ENCODE results near the gene FARP1. TPM values are rescaled to one million over a fixed set of nuclear protein-coding genes. Genes with fewer than 3 reads are reported as not detected.

The FARP1 gene
- total RNA-seq, 1 experiment from 2014 or later = not detected

DNA sequence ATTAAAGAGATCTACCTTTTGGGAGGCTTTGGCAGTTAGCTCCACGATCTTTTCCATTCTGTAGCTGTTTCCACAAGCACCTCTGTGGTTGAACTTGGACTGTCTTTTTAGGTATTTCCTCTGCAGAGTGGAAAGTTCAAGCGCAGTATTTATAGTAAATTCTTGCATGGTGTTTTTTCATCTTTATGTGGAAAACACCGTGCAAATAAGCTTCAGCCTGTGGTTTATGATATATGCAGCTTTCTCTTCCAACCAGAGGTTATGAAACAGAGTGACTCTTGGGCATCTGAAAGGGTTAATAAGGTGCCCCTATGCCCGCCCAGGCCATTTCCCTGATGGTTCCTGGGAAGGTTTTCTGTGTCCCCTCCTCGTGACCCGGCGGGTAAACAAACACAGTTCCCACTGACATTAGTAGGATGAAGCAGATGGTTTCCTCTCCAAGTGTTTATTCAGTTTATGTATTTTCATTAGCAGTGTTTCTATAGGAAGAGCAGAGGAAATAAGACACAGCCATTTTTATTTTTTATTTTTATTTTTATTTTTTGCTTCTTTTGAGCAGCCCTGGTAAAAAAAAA is 73.9 kb downstream of the FARP1 start:
- Histone ChIP-seq H3K4me1 (ENCODE audit: low read length) (no peaks in the 10 kb centered on the region), H3K4me3 (ENCODE audit: low read length) (no peak overlapping the region), H3K4me2 (ENCODE audit: low read depth, low read length, poor library complexity, severe bottlenecking) (no peak overlapping the region), H2AFZ (ENCODE audit: low read length) (no peak overlapping the region), H3K9me3 (ENCODE audit: low read length) (no peaks in the 10 kb centered on the region), H3K79me2 (ENCODE audit: low read length) (no peaks in the 10 kb centered on the region), H3K27me3 (ENCODE audit: low read length) (no peaks in the 10 kb centered on the region), H3K36me3 (ENCODE audit: insufficient read depth, low read length) (no peaks in the 10 kb centered on the region), H3K9me2 (replicated peaks; ENCODE audit: insufficient read depth, low read length) (no peaks in the 10 kb centered on the region), H4K20me1 (ENCODE audit: insufficient read depth, low read depth, low read length) (no peaks in the 10 kb centered on the region), H3K27ac (ENCODE audit: low read length) (no peak overlapping the region), H3K9ac (ENCODE audit: low read length) (no peak overlapping the region)
- DNase-seq = no peak

DNA sequence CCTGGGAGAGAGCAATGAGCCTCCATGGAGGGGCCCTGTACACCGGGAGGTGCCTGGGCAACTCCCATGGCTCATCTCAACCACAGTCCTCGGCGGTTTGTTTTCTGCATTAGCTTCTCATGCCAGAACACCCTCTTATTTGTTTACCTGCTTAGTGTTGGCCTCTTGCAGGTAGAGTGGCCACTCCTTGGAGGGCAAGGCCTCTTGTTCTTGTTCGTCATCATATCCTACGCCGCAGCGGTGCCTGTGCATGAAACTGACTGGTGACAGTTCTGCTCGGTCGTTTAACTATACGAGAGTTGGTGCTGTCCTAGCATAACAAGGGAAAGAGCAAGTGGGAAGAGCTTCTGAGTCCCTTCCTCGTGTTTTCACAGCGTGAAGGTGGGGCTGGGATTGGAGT is 74.7 kb downstream of the FARP1 start:
- Histone ChIP-seq H2AFZ (ENCODE audit: low read length) (no peak overlapping the region), H3K79me2 (ENCODE audit: low read length) (no peaks in the 10 kb centered on the region), H3K27me3 (ENCODE audit: low read length) (no peaks in the 10 kb centered on the region), H3K9ac (ENCODE audit: low read length) (no peak overlapping the region), H3K9me2 (replicated peaks; ENCODE audit: insufficient read depth, low read length) (no peaks in the 10 kb centered on the region), H4K20me1 (ENCODE audit: insufficient read depth, low read depth, low read length) (no peaks in the 10 kb centered on the region), H3K9me3 (ENCODE audit: low read length) (no peaks in the 10 kb centered on the region), H3K36me3 (ENCODE audit: insufficient read depth, low read length) (no peaks in the 10 kb centered on the region), H3K4me3 (ENCODE audit: low read length) (no peak overlapping the region), H3K4me2 (ENCODE audit: low read depth, low read length, poor library complexity, severe bottlenecking) (no peak overlapping the region), H3K4me1 (ENCODE audit: low read length) (no peaks in the 10 kb centered on the region), H3K27ac (ENCODE audit: low read length) (no peak overlapping the region)
- DNase-seq = no peak

DNA sequence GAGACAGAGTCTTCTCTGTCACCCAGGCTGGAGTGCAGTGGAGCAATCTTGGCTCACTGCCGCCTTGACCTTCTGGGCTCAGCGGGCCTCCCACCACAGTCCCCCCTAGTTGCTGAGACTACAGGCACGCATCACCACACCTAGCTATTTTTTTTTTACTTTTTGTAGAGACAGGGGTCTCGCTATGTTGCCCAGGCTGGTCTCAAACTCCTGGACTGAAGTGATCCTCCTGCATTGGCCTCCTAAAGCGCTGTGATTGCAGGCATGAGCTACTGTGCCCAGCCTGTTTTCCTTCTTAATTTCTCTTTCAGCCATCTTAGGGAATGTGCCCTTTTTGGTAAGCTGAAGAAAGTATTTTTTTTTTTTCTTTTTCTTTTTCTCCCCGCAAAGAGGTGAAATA is 76.8 kb downstream of the FARP1 start:
- no peaks in the 10 kb centered on the region for H4K20me1 ChIP-seq (ENCODE audit: insufficient read depth, low read depth, low read length)
- no peaks in the 10 kb centered on the region for H3K9me3 ChIP-seq (ENCODE audit: low read length)
- H3K27ac ChIP-seq (ENCODE audit: low read length) = no peak overlapping the region
- H3K9ac ChIP-seq (ENCODE audit: low read length) = no peak overlapping the region
- no peaks in the 10 kb centered on the region for H3K27me3 ChIP-seq (ENCODE audit: low read length)
- DNase-seq = no peak
- no peak overlapping the region for H3K4me3 ChIP-seq (ENCODE audit: low read length)
- no peak overlapping the region for H3K4me2 ChIP-seq (ENCODE audit: low read depth, low read length, poor library complexity, severe bottlenecking)
- no peak overlapping the region for H2AFZ ChIP-seq (ENCODE audit: low read length)
- no peaks in the 10 kb centered on the region for H3K4me1 ChIP-seq (ENCODE audit: low read length)
- no peaks in the 10 kb centered on the region for H3K36me3 ChIP-seq (ENCODE audit: insufficient read depth, low read length)
- H3K79me2 ChIP-seq (ENCODE audit: low read length) = no peaks in the 10 kb centered on the region
- H3K9me2 ChIP-seq (replicated peaks; ENCODE audit: insufficient read depth, low read length) = no peaks in the 10 kb centered on the region

DNA sequence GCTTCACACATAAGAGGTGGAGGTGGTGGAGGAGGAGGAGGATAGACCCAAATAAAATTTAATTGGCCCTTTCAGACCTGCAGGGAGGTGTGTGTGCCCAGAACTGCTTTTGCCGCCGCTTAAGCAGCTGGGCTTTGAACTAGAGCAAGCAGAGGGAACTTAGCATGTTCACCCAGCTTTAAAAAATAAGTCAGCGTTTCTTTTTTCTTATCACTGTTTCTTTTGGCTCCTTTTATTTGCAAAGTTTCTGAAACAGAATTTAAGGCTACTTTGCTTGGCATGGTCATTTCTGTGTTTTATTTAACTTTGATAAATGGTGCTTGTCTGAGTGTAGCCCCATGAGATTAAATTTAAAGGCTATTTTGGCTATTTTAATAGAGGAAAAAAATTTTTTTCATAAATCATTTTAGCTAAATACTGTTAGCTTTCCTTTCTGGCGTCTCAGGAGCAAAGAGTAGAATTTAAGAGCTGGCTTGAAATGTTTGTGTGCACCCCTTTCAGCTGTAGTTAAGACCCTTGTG is 77.4 kb downstream of the FARP1 start:
- Histone ChIP-seq H3K9me2 (replicated peaks; ENCODE audit: insufficient read depth, low read length) (no peaks in the 10 kb centered on the region), H3K79me2 (ENCODE audit: low read length) (no peaks in the 10 kb centered on the region), H3K36me3 (ENCODE audit: insufficient read depth, low read length) (no peaks in the 10 kb centered on the region), H4K20me1 (ENCODE audit: insufficient read depth, low read depth, low read length) (no peaks in the 10 kb centered on the region), H3K4me3 (ENCODE audit: low read length) (no peak overlapping the region), H2AFZ (ENCODE audit: low read length) (no peak overlapping the region), H3K9ac (ENCODE audit: low read length) (no peak overlapping the region), H3K9me3 (ENCODE audit: low read length) (no peaks in the 10 kb centered on the region), H3K4me1 (ENCODE audit: low read length) (no peaks in the 10 kb centered on the region), H3K4me2 (ENCODE audit: low read depth, low read length, poor library complexity, severe bottlenecking) (no peak overlapping the region), H3K27me3 (ENCODE audit: low read length) (no peaks in the 10 kb centered on the region), H3K27ac (ENCODE audit: low read length) (no peak overlapping the region)
- no peak for DNase-seq

DNA sequence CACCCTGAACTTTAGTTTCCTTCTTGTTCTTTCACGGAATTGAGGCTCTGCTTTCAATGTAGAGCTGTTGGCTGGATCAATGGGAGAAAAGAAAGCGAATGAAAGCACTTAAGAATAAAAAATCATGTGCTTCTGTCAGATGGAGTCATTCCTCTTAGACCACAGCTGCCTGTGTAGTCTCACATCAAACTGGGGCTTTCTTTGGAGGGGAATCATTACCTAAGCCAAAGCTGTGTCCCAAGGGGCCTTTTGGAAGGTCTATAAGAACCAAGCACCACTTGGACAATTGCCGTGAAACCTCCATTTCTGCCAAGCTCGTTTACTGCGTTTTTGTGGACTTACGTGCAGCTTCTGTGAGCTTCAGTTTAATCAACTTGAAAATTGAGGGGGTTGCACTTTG is 78.3 kb downstream of the FARP1 start:
- Histone ChIP-seq H3K27ac (ENCODE audit: low read length) (no peak overlapping the region), H2AFZ (ENCODE audit: low read length) (no peak overlapping the region), H3K4me2 (ENCODE audit: low read depth, low read length, poor library complexity, severe bottlenecking) (no peak overlapping the region), H3K27me3 (ENCODE audit: low read length) (no peaks in the 10 kb centered on the region), H3K36me3 (ENCODE audit: insufficient read depth, low read length) (no peaks in the 10 kb centered on the region), H3K4me1 (ENCODE audit: low read length) (no peaks in the 10 kb centered on the region), H4K20me1 (ENCODE audit: insufficient read depth, low read depth, low read length) (no peaks in the 10 kb centered on the region), H3K79me2 (ENCODE audit: low read length) (no peaks in the 10 kb centered on the region), H3K9me2 (replicated peaks; ENCODE audit: insufficient read depth, low read length) (no peaks in the 10 kb centered on the region), H3K9ac (ENCODE audit: low read length) (no peak overlapping the region), H3K9me3 (ENCODE audit: low read length) (no peaks in the 10 kb centered on the region), H3K4me3 (ENCODE audit: low read length) (no peak overlapping the region)
- DNase-seq = no peak

DNA sequence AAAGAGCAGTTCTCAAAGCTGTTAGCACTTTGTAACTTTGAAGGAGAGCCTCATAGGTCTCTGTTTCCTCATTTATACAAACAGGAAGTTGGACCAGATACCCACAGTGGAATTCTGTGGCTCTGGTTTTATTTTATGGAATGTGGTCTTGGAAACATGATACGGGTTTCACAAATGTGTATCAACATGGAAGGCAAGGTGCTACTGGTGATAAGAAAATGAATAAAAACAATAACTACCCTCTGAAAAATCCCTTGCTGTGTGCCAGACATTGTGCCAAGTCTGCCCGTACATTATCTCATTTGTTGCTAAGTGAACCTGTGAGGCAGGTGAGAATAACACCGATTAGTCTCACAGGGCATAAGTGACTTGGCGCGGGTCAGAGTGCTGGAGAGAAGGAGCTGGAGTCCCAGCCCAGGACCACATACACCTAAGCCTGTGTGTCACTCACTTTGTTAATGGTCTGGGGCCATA is 79.2 kb downstream of the FARP1 start:
- no peak for DNase-seq
- H3K4me1 ChIP-seq (ENCODE audit: low read length) = no peaks in the 10 kb centered on the region
- no peaks in the 10 kb centered on the region for H3K27me3 ChIP-seq (ENCODE audit: low read length)
- H3K79me2 ChIP-seq (ENCODE audit: low read length) = no peaks in the 10 kb centered on the region
- H3K9me3 ChIP-seq (ENCODE audit: low read length) = no peaks in the 10 kb centered on the region
- H2AFZ ChIP-seq (ENCODE audit: low read length) = no peak overlapping the region
- H3K4me3 ChIP-seq (ENCODE audit: low read length) = no peak overlapping the region
- no peaks in the 10 kb centered on the region for H3K9me2 ChIP-seq (replicated peaks; ENCODE audit: insufficient read depth, low read length)
- no peaks in the 10 kb centered on the region for H4K20me1 ChIP-seq (ENCODE audit: insufficient read depth, low read depth, low read length)
- no peak overlapping the region for H3K4me2 ChIP-seq (ENCODE audit: low read depth, low read length, poor library complexity, severe bottlenecking)
- H3K27ac ChIP-seq (ENCODE audit: low read length) = no peak overlapping the region
- H3K9ac ChIP-seq (ENCODE audit: low read length) = no peak overlapping the region
- H3K36me3 ChIP-seq (ENCODE audit: insufficient read depth, low read length) = no peaks in the 10 kb centered on the region

DNA sequence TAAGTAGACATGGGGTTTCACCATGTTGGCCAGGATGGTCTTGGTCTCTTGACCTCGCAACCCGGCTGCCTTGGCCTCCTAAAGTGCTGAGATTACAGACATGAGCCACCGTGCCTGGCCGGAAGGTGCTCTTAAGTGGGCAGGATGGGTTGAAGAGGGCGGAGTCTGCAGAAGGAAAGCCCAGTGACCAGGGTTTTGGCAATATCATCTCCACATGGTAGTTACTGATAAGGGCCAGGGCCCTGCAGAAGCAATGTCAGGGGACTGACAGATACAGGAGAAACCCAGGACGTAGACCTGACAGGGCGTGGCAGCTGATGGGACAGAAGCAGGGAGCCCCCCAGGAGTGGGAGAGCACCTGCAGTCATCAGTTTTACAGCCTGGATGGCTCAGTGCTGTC is 79.9 kb downstream of the FARP1 start:
- H3K27ac ChIP-seq (ENCODE audit: low read length) = no peak overlapping the region
- no peaks in the 10 kb centered on the region for H4K20me1 ChIP-seq (ENCODE audit: insufficient read depth, low read depth, low read length)
- H3K27me3 ChIP-seq (ENCODE audit: low read length) = no peaks in the 10 kb centered on the region
- no peak overlapping the region for H3K4me3 ChIP-seq (ENCODE audit: low read length)
- DNase-seq = no peak
- H3K4me2 ChIP-seq (ENCODE audit: low read depth, low read length, poor library complexity, severe bottlenecking) = no peak overlapping the region
- H3K9ac ChIP-seq (ENCODE audit: low read length) = no peak overlapping the region
- no peaks in the 10 kb centered on the region for H3K4me1 ChIP-seq (ENCODE audit: low read length)
- no peaks in the 10 kb centered on the region for H3K36me3 ChIP-seq (ENCODE audit: insufficient read depth, low read length)
- H3K9me3 ChIP-seq (ENCODE audit: low read length) = no peaks in the 10 kb centered on the region
- no peaks in the 10 kb centered on the region for H3K9me2 ChIP-seq (replicated peaks; ENCODE audit: insufficient read depth, low read length)
- no peak overlapping the region for H2AFZ ChIP-seq (ENCODE audit: low read length)
- no peaks in the 10 kb centered on the region for H3K79me2 ChIP-seq (ENCODE audit: low read length)

DNA sequence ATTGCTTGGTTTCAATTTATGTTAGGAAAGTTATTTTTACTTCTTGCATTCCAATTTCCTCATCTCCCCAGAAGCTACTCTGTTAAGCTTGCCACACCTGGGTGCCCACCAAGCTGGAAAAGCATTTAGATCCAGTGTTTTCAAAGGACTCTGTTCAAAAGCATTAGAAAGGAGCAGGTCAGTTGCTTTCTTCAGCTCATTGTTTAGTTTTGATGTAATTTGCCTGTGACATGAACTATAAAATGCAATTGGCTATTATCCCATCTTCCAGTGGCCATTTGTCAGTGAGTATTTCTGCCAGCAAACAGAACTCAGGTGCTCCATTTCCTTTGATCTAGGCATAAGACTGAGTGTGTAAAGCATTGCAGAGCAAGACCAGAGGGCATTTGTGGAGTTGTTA is 80.8 kb downstream of the FARP1 start:
- H3K4me3 ChIP-seq (ENCODE audit: low read length) = no peak overlapping the region

More for the DNA sequence above, 80.8 kb downstream of the FARP1 start:
- no peaks in the 10 kb centered on the region for H3K79me2 ChIP-seq (ENCODE audit: low read length)
- H3K27me3 ChIP-seq (ENCODE audit: low read length) = no peaks in the 10 kb centered on the region
- no peak overlapping the region for H3K9ac ChIP-seq (ENCODE audit: low read length)
- no peaks in the 10 kb centered on the region for H3K4me1 ChIP-seq (ENCODE audit: low read length)
- no peak overlapping the region for H3K4me2 ChIP-seq (ENCODE audit: low read depth, low read length, poor library complexity, severe bottlenecking)
- H3K27ac ChIP-seq (ENCODE audit: low read length) = no peak overlapping the region
- H3K9me3 ChIP-seq (ENCODE audit: low read length) = no peaks in the 10 kb centered on the region
- no peak overlapping the region for H2AFZ ChIP-seq (ENCODE audit: low read length)
- H3K36me3 ChIP-seq (ENCODE audit: insufficient read depth, low read length) = no peaks in the 10 kb centered on the region
- DNase-seq = no peak
- no peaks in the 10 kb centered on the region for H4K20me1 ChIP-seq (ENCODE audit: insufficient read depth, low read depth, low read length)
- H3K9me2 ChIP-seq (replicated peaks; ENCODE audit: insufficient read depth, low read length) = no peaks in the 10 kb centered on the region
